Activated T-helper 1 cell treated with Interleukin-2 at 50 U/mL for 16 hours (primary cell): ENCODE measurements around the gene SERPINI1.
A peak's percentile ranks its signal among the peaks of the same experiment; 100 is the strongest.

Source experiments
- DNase-seq: peaks from one replicate; pipeline ENCODE4 v3.0.0-alpha.2; 2020; ENCODE audit warnings: low read depth

The SERPINI1 gene

DNA sequence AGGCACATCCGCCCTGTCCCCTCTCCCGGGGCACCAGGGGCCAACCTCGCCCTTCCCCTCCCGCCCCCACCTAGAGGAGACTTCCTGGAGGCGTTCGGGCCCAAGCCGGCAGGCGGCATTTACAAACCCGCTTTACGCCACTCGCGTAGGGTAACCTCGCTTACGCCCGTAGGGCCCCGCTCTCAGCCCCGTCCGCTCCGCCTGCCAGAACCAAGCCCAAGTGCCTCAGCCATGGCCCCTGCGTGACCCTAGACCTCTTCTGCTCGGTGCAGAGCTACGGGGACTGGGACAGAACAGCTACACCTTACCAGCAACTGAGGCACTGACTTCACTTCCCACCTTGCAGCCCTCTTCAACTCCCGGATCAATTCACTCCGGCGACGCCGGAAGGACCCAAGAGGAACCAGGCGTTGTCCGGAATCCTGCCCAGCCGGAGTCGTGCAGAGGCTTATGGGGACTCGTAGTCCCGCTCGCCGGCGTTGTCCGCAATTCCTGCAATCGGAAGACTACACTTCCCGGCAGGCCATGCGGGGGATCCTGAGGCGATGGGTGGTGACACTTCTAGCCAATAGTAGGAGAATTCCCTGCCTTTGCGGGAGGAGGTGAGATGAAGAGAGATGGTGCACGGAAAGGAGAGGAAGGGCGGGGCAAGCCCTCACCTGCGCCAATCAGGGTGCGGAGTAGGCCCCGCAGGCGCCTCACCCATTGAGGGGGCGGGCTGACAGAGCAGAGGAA, 856 bp upstream of the SERPINI1 start, which contains the start of gene PDCD10:
Gene PDCD10, minus strand, starts transcription at position 395 of the 735 bp plus-strand sequence. CDS start 14,735 bp downstream, outside the sequence.
- peak; percentile 92 for DNase-seq

DNA sequence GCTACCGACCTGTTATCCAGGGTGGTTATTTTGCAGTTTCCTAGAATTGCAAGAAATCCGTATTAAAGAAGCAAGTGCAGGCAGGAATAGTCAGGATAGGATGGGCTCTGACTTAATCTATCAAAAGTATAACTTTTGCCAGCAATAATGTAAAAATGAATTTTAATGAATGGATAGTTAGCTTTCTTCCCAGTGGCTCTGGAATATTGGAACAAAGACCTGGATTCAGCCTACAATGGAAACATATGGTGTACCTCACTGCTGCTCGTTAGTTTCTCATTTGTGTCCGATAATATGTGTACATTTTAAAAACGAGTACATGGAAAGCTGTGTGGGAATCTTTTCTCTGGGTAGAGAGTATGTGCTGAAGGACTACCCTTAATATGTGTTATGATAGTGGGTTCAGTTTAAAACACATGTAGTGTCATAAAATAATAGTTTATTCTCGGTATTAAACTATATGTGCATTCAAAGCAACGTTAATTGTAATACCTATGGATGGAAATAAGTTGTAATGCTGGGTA, 805 bp downstream of the SERPINI1 start:
- no peak for DNase-seq

DNA sequence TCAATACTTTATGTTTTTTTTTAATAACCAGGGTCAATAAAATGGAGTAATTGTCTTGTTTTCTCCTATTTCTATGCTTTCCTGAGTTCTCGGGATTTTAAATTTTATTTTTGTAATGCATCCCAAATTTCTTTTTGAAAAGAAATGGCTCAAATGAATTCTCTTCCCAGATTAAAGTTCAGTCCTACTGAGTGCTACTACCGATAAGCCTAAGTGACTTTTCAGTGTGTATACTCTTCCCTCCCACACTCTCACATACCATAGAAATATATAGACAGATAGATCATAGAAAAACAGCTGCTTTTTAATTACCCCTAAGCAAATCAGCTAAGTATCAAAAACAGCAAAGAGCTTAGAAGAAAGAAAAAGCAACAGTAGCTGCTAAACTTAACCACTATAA, 1.5 kb downstream of the SERPINI1 start:
- DNase-seq = no peak

DNA sequence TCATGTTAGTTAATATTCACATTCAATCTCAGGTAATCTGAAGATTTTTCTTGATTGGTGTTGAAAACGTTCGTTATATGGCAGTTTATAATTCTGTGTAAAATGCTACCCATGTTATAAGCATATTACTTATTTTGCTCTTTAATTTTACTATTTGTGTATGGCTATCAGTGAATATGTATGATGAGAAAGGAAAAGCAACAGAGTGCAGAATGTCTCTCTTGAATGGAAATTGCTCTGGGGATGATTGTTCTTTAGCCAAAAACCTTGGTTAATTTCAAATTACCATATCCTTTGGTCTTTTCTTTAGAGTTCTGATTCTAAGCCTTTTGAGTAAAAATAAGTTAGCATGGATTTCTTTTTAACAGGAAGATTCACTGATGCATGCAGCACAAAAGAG, 2.5 kb downstream of the SERPINI1 start:
- DNase-seq = no peak

DNA sequence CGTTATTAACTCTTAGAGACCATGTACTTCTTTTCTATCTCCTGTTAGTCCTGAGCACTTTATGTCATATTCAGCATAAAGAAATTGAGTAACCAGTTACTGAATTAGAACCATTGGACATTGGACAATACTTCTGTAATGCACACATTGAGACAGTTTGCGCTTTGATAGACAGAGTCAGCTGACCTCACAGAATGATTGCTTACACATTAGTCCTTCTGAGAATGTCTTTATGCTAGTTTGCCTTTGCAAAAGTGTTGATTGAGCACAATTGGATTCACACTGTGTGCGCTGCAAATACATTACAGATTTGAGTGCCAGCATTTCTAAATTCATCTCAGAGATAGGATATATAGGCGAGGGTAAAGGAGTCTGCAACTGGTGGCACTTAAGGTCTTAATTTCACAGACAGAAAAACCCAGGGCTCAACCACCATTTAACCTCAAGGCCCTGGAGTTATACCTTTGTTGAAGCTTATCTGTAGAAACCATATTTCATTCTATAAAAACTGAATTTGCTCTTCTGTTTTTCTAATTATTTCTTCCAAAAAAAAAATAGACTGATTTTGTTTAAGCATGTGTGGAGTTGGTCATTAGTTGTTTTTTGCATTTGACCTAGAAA, 3.8 kb downstream of the SERPINI1 start:
- no peak for DNase-seq

DNA sequence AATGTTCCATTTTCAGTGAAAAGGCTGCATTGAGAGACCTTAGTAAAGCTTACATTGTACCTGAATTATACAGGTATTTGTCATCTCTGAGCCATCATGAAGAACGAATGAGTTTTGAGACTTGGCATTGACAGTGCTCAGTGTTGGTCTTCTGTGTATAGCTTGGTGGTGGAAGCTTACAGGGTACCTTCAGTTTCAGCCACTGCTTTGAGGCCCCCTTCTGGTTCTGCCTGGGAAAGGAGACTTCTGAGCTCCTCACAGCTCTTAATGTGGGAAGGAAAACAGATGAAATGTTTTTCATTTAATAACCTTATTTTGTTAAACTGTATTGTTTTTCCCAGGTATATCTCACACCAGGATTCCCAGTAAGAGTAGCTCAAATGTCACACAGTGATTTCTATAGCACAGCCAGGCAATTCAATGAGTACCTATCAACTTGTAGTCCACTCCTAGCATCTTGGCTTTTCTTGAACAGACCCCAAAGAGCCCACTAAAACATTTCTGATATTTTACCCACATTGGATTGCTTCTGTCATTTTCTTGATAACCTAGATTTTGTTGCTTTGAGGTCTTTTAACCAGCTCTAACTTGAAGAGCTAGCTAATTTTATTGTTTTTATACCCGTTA, 5.6 kb downstream of the SERPINI1 start:
- DNase-seq = no peak

DNA sequence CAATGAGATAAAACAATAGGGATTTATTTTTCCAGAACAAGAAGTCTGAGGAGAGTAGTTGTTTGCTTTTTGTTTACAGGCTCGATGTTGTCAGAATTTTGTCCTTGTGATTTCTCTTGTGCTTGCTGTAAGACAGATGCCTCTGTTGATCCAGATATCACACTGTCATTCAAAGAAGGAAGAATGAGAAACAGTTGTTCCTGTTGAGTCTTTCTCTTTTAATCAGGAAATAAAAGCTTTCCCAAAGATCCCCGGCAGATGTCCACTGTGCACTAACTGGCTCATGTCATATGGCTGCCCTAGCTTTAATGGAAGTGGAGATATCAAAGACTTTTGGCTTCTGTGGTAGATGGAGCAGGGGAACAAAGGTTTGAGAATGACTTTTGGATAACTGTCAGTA, 6.8 kb downstream of the SERPINI1 start:
- DNase-seq = no peak

DNA sequence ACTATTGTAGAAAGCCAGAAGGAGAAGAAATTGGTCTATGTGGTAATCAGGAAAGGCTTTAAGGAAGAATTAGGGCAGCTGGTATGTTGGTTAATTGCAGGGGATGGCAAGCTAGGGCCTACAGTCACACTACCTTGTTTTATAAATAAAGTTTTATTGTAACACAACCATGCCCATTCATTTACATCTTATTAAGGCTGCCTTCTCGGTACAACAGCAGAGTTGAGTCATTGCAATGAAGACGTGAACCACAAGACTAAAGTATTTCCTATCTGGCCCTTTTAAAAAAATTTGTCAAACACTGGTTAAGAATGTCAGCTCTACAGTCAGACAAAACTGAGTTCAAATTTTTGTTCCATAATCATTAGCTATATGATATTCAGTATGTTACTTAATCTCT, 8.3 kb downstream of the SERPINI1 start:
- DNase-seq = no peak

DNA sequence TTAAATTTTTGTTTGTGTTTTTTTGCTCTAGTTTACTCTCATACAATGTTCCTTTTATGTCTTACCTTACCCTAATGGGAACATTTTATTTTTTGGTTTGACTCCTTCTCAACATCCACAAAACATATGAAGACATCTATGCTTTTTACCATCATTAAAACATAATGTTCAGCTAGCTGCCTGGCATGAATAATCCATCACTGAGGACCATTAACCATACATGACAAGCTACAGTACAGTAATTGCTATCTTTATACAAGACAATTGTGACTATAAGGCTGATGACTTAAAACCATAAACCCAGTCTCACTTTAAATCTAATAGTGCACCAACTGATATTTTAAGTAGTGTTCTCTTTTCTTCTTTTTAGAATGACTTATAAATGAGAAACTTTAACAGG, 13.7 kb downstream of the SERPINI1 start:
- no peak for DNase-seq

DNA sequence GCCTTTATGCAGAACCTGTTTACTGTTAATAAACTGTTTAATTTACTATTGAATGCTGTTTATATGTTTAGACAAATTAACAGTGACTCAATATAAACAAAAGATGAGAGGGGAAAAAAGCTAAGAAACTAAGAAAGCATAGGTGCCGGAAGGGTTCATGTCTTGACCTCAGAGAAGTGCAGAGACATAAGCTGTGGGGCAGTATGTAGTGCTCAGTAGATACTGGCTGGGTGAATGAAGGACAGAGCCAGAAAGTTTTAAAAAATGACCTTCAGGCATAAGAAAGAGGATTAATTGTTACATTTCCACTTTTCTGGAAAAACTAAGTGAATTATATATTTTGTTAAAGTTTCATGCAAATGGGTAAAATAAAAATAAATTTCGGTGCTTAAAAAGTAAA, 14.2 kb downstream of the SERPINI1 start:
- DNase-seq = no peak

DNA sequence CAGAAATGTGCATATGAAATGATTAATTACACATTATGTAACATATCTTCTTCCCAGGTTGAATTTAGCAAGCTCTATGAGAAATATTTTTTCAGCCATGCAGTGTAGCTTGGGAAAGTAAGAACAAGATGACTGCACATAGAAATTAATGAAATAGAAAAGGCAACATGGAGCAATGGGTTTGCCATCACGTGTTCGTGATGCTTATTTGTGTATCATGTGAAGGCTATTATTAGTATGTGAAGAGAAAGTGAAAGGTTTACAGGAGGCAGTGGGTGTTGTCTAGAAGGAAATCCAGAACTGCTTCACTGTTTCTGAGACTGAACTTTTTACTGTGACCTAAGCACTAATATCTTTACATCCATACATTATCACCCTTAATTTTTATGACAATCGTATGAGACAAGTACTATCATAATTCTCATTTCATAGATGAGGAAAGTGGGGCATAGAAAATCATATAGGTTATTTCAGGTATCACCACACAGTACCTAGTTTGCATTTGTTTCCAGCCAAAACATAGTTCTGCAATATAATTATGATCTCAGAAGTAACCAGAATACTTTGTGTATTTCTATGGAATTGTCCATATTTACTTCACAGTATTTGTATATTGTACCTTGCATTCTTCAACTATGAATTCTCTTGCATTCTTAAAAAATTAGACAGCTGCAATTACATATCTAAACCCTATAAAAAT, 14.9 kb downstream of the SERPINI1 start:
- DNase-seq = no peak

DNA sequence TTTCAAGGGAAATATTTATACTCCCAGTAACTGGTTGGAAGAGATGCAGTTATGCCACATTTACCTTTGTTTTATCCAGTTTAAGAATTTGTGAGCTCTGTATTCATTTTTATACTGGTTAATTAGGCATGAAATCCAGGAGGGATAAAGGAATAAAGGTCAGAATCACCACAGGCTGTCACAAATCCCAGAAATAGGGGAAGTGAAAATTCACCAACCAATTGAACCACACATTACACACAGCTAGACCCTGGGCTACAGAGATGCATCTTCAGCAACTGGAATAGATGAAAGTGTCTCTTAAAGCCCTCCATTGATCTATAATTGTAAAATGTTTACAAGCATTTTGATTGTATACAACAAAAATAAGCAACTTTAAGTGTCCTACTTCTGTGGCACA, 18.5 kb downstream of the SERPINI1 start:
- DNase-seq = no peak

DNA sequence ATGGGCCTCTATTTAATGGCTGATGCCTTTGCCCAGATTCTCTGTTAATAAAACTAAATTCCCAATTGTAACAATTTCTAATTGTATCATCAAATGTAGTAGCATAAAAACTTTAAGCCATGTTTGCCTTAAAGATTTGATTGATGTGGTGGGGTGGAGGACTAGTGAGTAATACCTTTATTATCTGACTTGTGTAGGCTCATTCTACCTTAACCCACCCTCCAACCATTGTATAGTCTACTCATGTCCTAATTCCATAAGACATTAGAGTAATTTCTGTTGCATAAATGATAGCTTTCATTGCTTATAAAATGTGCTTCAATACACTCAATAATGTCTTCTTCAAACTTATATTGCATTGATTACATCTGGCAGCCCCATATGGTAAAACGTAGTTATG, 25.8 kb downstream of the SERPINI1 start:
- no peak for DNase-seq

DNA sequence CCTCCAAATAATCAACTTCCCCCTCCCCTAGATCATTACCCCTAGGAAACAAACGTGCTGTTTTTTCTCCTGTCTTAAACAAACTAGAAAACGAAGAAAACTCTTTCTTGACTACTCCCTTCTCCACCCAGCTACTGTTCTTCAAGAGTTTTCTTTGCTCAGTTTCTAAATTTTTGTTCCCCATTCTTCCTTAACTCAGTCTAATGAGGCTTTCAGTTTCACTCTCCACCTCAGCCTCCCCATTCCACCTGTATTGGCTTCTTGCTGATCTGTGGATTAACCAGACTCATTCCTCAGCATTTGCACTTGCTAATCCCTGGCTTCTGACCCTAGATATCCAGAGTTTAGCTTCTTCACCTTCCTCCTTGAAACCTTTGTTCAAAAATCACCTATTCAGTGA, 26.8 kb downstream of the SERPINI1 start:
- no peak for DNase-seq

DNA sequence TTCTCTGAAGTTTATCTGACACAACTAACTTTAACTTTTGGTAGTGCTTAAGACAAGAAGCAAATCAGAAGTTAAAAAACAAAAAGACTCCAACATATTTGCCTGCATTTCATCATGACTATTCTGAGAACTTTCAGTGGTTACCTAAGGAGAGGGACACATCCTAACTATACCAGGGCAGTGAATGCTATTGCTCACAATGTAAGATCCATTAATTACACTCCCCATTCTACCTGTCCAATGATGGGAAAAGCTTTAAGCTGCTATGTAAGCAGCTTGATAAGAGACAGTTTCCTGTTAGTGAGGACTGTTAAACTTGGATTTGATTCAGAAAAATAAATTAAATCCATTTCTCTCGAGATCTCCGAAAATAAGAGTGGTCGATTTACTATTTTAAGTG, 37.5 kb downstream of the SERPINI1 start:
- no peak for DNase-seq

DNA sequence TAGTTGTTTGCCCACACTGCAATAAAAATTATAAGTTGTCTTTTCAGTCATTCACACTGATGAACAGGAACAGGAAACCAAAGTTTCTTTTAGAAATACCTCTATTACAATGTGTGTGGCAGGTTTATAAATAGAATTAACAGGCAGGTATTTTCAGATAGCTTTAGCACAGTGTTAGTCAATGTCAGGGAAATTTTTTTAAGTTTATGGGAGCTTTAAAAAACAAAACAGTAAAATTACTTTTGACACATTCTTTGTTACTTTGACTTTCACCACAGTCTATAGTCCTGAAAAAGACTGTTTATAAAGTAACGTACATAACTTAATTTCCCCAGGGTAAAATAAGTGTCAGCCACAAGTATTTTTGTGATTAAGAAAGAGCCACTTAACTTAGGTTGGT, 38.1 kb downstream of the SERPINI1 start:
- DNase-seq = no peak

DNA sequence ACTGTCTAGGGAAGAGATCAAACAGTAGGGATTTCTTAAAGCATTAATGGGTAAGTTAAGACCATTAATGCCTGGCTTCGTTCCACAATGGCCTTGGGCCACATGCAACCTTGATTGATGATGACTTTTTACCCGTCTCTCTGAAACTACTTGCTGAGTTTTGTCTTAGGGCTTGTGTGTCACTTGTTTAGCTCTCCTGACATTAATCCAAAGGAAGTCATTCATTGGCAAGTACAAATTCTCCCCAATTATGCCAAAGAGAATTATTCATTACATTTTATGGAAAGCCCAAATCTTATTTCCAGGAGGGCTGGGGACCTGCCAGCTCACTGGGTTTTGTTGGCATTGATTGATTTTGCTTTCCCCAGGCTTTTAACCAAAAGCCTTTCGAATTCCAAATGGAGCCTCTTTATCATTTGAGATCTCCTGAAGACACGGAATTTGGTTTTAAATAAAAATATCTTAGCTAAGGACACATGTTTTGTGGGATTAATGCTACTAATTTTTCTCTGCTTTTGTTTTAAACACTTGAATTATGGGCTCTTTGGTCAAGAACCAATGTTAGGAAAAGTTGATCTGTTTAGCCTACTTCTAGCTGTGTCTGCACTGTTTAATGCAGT, 40.7 kb downstream of the SERPINI1 start:
- no peak for DNase-seq

DNA sequence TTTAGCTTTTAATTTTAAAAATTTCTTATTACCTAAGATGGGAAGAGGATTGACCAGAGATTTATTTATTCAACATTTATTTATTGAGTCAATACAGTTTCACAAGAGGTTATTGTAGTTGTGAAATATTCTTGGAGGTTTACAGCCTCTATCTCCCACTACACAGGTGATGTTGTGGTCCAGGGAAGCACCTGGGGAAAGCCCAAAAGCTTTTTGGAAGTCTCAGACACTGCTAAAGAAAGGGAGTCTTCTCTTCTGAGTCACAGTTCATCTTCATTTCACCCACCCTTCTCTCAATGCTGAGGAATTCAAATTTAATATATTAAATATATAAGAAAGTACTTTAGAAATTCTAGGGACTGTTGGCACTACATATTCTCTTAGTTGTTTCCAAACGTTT, 41.8 kb downstream of the SERPINI1 start:
- DNase-seq = no peak

DNA sequence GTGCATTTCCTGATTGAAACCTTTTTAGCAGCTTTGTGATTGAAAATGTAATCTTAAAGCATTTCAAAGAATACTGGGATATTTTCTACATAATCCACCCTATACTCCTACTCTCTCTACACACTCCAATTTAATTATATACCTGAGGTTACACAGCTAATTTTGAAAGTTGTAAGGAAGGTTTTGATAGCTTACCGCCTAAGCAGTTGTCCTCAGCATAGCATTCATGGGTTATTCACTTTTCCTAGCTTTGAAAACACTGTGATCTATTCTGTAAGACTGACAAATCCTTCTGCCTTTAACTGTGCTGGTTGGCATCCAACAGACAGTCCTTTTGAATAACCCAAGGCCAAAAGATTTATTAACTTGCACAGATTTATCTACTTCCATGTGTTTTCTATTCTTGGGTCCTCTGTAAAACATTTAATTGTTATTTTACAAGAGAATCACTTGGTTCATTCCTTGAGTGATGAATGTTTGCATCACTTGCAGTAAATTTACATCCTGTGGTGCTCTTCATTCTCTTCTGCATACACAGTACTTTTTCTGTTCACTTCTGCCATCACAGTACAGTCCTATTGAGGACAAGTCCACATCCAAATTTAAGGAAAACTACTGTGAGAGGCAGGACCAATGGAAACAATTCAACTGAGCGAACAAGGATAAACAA, 44.8 kb downstream of the SERPINI1 start:
- no peak for DNase-seq

DNA sequence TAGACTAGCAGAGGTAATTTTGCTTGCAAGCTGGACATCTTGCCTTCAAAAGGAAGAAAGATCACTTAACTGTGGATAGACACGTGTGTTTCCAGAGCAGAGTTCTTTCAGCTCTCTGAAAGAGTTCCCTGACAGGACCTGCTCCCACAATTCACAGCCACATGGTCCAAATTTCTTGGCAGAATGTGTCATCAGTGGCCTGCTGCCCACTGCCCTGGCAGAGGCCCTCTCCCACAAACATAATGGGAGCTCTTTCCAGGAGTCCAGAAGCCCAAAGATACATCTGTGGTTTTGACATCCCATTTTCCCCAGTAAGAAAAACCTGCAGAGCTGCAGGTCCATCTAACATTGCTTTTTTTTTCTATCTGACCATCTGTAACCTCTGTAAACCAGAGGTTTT, 48.3 kb downstream of the SERPINI1 start:
- DNase-seq = no peak

DNA sequence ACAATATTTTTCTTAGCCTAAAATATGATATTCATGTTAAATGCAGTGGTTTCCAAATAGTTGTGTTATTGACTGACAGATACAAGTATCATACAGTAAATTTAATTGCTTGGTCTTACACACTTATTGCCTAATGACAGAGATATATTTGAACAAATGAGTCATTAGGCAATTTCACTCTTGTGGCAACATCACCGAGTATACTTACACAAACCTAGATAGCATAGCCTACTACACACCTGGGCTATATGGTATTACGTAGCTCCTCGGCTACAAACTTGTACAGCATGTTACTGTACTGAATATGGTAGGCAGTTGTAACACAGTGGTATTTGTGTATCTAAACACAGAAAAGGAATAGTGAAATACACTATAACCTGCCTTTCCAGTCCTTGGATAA, 50.3 kb downstream of the SERPINI1 start:
- no peak for DNase-seq

DNA sequence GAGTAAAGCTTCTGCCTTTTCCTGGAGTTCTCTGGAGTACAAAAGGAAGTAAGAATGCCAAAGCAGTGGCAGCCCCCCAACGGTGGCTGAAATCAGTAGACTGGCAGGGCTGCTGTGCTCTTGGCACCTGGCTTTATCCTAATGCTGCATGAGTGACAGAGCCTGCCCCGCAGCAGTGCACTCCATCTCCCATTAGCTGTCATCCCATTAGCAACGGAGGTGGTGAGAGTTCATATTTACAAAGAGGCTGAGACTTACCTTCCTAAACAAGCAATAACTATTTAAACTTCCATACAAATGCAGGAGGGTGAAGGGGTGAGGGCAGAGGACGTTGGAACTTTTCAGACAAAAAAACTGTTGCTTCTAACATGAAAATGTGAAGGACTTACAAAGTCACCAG, 51.9 kb downstream of the SERPINI1 start:
- DNase-seq = no peak
